Liver (tissue), 9 donors: ENCODE measurements around the gene NDUFS4. TPM values are rescaled to one million over a fixed set of nuclear protein-coding genes. Genes with fewer than 3 reads are reported as not detected.

Experiments
- DNase-seq: peaks from one replicate; pipeline ENCODE4 v3.0.0-alpha.2; 2017; ENCODE audit warnings: low spot score
- H3K27ac ChIP-seq, 2 donors: one replicate each; pipeline ENCODE4 v1.7.0; 2013; ENCODE audit warnings: inconsistent platforms in 2 of 2, low read length in 2 of 2, control low read depth in 1 of 2, low read depth in 1 of 2, mild to moderate bottlenecking in 1 of 2
- H3K27me3 ChIP-seq, 4 donors: one replicate each; pipeline versions ENCODE4 v1.6.1 to v1.7.0; 2013; ENCODE audit warnings: low read length in 3 of 4, inconsistent platforms in 1 of 4, mild to moderate bottlenecking in 1 of 4, moderate library complexity in 1 of 4; ENCODE audit not compliant: control insufficient read depth in 4 of 4, insufficient read depth in 4 of 4
- H3K36me3 ChIP-seq, 4 donors: one replicate each; pipeline versions ENCODE4 v1.6.1 to v1.7.0; 2013; ENCODE audit warnings: low read length in 3 of 4, mild to moderate bottlenecking in 3 of 4, low read depth in 1 of 4, moderate library complexity in 1 of 4; ENCODE audit not compliant: control insufficient read depth in 4 of 4, insufficient read depth in 3 of 4
- H3K4me1 ChIP-seq, 4 donors: one replicate each; pipeline versions ENCODE4 v1.6.1 to v1.7.0; 2013; ENCODE audit warnings: low read length in 3 of 4, mild to moderate bottlenecking in 3 of 4, moderate library complexity in 1 of 4; ENCODE audit not compliant: control insufficient read depth in 4 of 4, insufficient read depth in 4 of 4
- H3K4me3 ChIP-seq, 3 donors: one replicate each; pipeline versions ENCODE4 v1.6.1 to v1.7.0; 2013; ENCODE audit warnings: low read length in 3 of 3, control low read depth in 1 of 3, low read depth in 1 of 3, mild to moderate bottlenecking in 1 of 3
- H3K9ac ChIP-seq, 2 donors: one replicate each; pipeline ENCODE4 v1.7.0; 2013; ENCODE audit warnings: low read length in 2 of 2, mild to moderate bottlenecking in 2 of 2, moderate library complexity in 2 of 2, control low read depth in 1 of 2, low read depth in 1 of 2
- H3K9me3 ChIP-seq, 4 donors: one replicate each; pipeline versions ENCODE4 v1.6.1 to v1.7.0; 2013; ENCODE audit warnings: low read length in 3 of 4; ENCODE audit not compliant: control insufficient read depth in 4 of 4
- ATF3 ChIP-seq: IDR thresholded peaks from 2 replicates; pipeline ENCODE4 v1.6.1; 2016; ENCODE audit warnings: antibody characterized with exemption
- CTCF ChIP-seq: fragments of 150-350 bp; IDR thresholded peaks from 2 replicates; pipeline ENCODE4 v1.5.1; 2017; ENCODE audit warnings: improper control_type of control experiment, low read depth, low read length; ENCODE audit not compliant: missing input control
- EGR1 ChIP-seq, 2 donors: IDR thresholded peaks; 2 replicates each; pipeline ENCODE4 v1.6.1; 2016 to 2018; ENCODE audit warnings: antibody characterized with exemption in 2 of 2, low read depth in 2 of 2
- FOXA1 ChIP-seq: IDR thresholded peaks from 2 replicates; pipeline ENCODE4 v1.6.1; 2016; ENCODE audit warnings: antibody characterized with exemption
- GABPA ChIP-seq, 2 donors: IDR thresholded peaks in 1 of 2; conservative IDR thresholded peaks in 1 of 2; 2 replicates each; pipeline ENCODE4 v1.6.1; 2016; ENCODE audit warnings: antibody characterized with exemption in 2 of 2, mild to moderate bottlenecking in 1 of 2, moderate library complexity in 1 of 2
- HNF4A ChIP-seq, 2 donors: conservative IDR thresholded peaks; 2 replicates each; pipeline ENCODE4 v1.6.1; 2016; ENCODE audit warnings: antibody characterized with exemption in 2 of 2, mild to moderate bottlenecking in 2 of 2
- HNF4G ChIP-seq: IDR thresholded peaks from 2 replicates; pipeline ENCODE4 v1.6.1; 2016; ENCODE audit warnings: antibody characterized with exemption
- JUND ChIP-seq, 2 donors: IDR thresholded peaks; 2 replicates each; pipeline ENCODE4 v1.6.1; 2016; ENCODE audit warnings: antibody characterized with exemption in 2 of 2
- MAX ChIP-seq: IDR thresholded peaks from 2 replicates; pipeline ENCODE4 v1.6.1; 2016; ENCODE audit warnings: antibody characterized with exemption
- NR2F2 ChIP-seq: IDR thresholded peaks from 2 replicates; pipeline ENCODE4 v1.6.1; 2016; ENCODE audit warnings: antibody characterized with exemption
- RAD21 ChIP-seq, 2 donors: IDR thresholded peaks; 2 replicates each; pipeline ENCODE4 v1.6.1; 2016; ENCODE audit warnings: antibody characterized with exemption in 2 of 2, mild to moderate bottlenecking in 2 of 2
- REST ChIP-seq: IDR thresholded peaks from 2 replicates; pipeline ENCODE4 v1.6.1; 2016; ENCODE audit warnings: antibody characterized with exemption, mild to moderate bottlenecking
- RXRA ChIP-seq, 2 donors: IDR thresholded peaks; 2 replicates each; pipeline ENCODE4 v1.6.1; 2017 to 2018; ENCODE audit warnings: antibody characterized with exemption in 2 of 2, mild to moderate bottlenecking in 1 of 2
- SP1 ChIP-seq: IDR thresholded peaks from 2 replicates; pipeline ENCODE4 v1.6.1; 2018; ENCODE audit warnings: antibody characterized with exemption, mild to moderate bottlenecking
- TAF1 ChIP-seq: conservative IDR thresholded peaks from 2 replicates; pipeline ENCODE4 v1.6.1; 2016; ENCODE audit warnings: antibody characterized with exemption, mild to moderate bottlenecking
- YY1 ChIP-seq: IDR thresholded peaks from 2 replicates; pipeline ENCODE4 v1.6.1; 2016; ENCODE audit warnings: antibody characterized with exemption, mild to moderate bottlenecking
- ZBTB33 ChIP-seq: IDR thresholded peaks from 2 replicates; pipeline ENCODE4 v1.6.1; 2016; ENCODE audit warnings: antibody characterized with exemption
- WGBS: extraction: QIAGEN DNeasy Blood & Tissue Kit; methylation state at CpG from one replicate; pipeline ENCODE4 v1.1.7; 2013; 5-methylcytosine and 5-hydroxymethylcytosine counted together
- polyA plus RNA-seq, 2 donors: library from polyadenylated mRNA; stranded (reverse) in 1 of 2; unstranded in 1 of 2; fragments of 200-250 nt in 1 of 2; fragments of >200 nt in 1 of 2; fragmentation: Nextera tagmentation in 1 of 2; extraction: Ambion mirVana in 1 of 2; gene quantifications; one replicate each; pipeline versions ENCODE4 v1.2.1 to v1.2.3, GENCODE V29; 2013 to 2015
- total RNA-seq, 2 donors: library from RNA; depleted of rRNA; stranded (reverse); fragments of >200 nt; gene quantifications; one replicate each; pipeline ENCODE4 v1.2.3, GENCODE V29; 2014
- donor health status: healthy.
- donor health status: healthy.
- donor health status: healthy.
- donor health status: healthy.
- donor health status: healthy.

The NDUFS4 gene
- total and polyA plus RNA-seq, 4 donors: 35.9 to 114 (median 53.4) TPM

- H3K4me1 ChIP-seq: no peaks in the 10 kb centered on the region
- H3K9ac ChIP-seq: no peak overlapping the region
- H3K4me3 ChIP-seq: no peak overlapping the region
- no peak for DNase-seq
- no peaks in the 10 kb centered on the region for H3K27me3 ChIP-seq
- TF ChIP-seq CTCF: no peak
- TF ChIP-seq RAD21 (IDR thresholded peaks at IDR 0.05): no peak
- TF ChIP-seq NR2F2: no peak
- no peak for TF ChIP-seq SP1
- TF ChIP-seq HNF4G: no peak
- TF ChIP-seq TAF1: no peak
- no peak for TF ChIP-seq ATF3
- TF ChIP-seq JUND (IDR thresholded peaks at IDR 0.05): no peak
- TF ChIP-seq EGR1 (IDR thresholded peaks at IDR 0.05; ENCODE audit: low read depth in 2 of 2): no peak
- TF ChIP-seq ZBTB33: no peak
- no peak for TF ChIP-seq FOXA1
- TF ChIP-seq MAX: no peak
- H3K9me3 ChIP-seq: no peaks in the 10 kb centered on the region
- H3K36me3 ChIP-seq: peaks cover 0 to 2% (median under 1%) of the 10 kb centered on the region in 4 donors
- no peak overlapping the region for H3K27ac ChIP-seq
Measured at GRCh38 chr5:53613536-53613935, 53.1 kb downstream of the NDUFS4 start.

GRCh38 chr5:53614376-53614885 lies 54.0 kb downstream of the NDUFS4 start:
- no peak for DNase-seq
- Histone ChIP-seq H3K27ac (no peak overlapping the region), H3K9me3 (no peaks in the 10 kb centered on the region), H3K27me3 (no peaks in the 10 kb centered on the region), H3K9ac (no peak overlapping the region), H3K4me3 (no peak overlapping the region), H3K4me1 (no peaks in the 10 kb centered on the region), H3K36me3 (no peaks in the 10 kb centered on the region)
- TF ChIP-seq RXRA (IDR thresholded peaks at IDR 0.05) (no peak), GABPA (IDR thresholded peaks at IDR 0.05 in 1 of 2, conservative IDR thresholded peaks at IDR 0.05 in 1 of 2) (no peak), RAD21 (IDR thresholded peaks at IDR 0.05) (no peak), HNF4A (conservative IDR thresholded peaks at IDR 0.05) (no peak), YY1 (no peak), FOXA1 (no peak), HNF4G (no peak), ATF3 (no peak), REST (no peak), CTCF (no peak), JUND (IDR thresholded peaks at IDR 0.05) (no peak), ZBTB33 (no peak), EGR1 (IDR thresholded peaks at IDR 0.05; ENCODE audit: low read depth in 2 of 2) (no peak), TAF1 (no peak), MAX (no peak), SP1 (no peak)
- 95% methylated on average over 2 of the region's 2 CpGs for WGBS
